ENCODE results near the gene ANTXR2. TPM values are rescaled to one million over a fixed set of nuclear protein-coding genes. Genes with fewer than 3 reads are reported as not detected.

The ANTXR2 gene
- total RNA-seq, 4 donors from 2014 or later = 69.6 to 139 (median 118) TPM

GRCh38 chr4:79871961-79872360 is 201.1 kb downstream of the ANTXR2 start:
- WGBS, 2 donors = 40 to 45% methylated on average over 3 of the region's 3 CpGs
- TF ChIP-seq POLR2A (IDR thresholded peaks at IDR 0.05) (no peak), CTCF (IDR thresholded peaks at IDR 0.05) (no peak), EP300 (IDR thresholded peaks at IDR 0.05) (no peak)

GRCh38 chr4:79869597-79870237 is 203.3 kb downstream of the ANTXR2 start:
- DNase-seq (ENCODE audit: low spot score in 2 of 2) = no peak
- WGBS, 2 donors = 81 to 82% methylated on average over 4 of the region's 4 CpGs
- Histone ChIP-seq H3K27me3 (no peaks in the 10 kb centered on the region), H3K27ac (no peak overlapping the region), H3K36me3 (no peaks in the 10 kb centered on the region), H3K9me3 (no peaks in the 10 kb centered on the region), H3K4me1 (no peaks in the 10 kb centered on the region), H3K4me3 (no peak overlapping the region)
- no peak for TF ChIP-seq EP300 (IDR thresholded peaks at IDR 0.05)
- no peak for TF ChIP-seq POLR2A (IDR thresholded peaks at IDR 0.05)
- TF ChIP-seq CTCF (IDR thresholded peaks at IDR 0.05) = no peak

More at GRCh38 chr4:79871961-79872360, 201.1 kb downstream of the ANTXR2 start:
- no peaks in the 10 kb centered on the region for H3K27me3 ChIP-seq
- peaks cover 0 to 7% (median 0%) of the 10 kb centered on the region in 4 donors for H3K4me1 ChIP-seq
- no peak for DNase-seq (ENCODE audit: low spot score in 2 of 2)
- H3K36me3 ChIP-seq = no peaks in the 10 kb centered on the region
- no peak overlapping the region for H3K4me3 ChIP-seq
- no peak overlapping the region for H3K27ac ChIP-seq
- no peaks in the 10 kb centered on the region for H3K9me3 ChIP-seq

GRCh38 chr4:79865201-79865597 is 207.8 kb downstream of the ANTXR2 start:
- H3K27me3 ChIP-seq = no peaks in the 10 kb centered on the region
- no peaks in the 10 kb centered on the region for H3K36me3 ChIP-seq
- 28 to 41% methylated on average over 2 of the region's 2 CpGs for WGBS, 2 donors
- no peak overlapping the region for H3K27ac ChIP-seq
- H3K9me3 ChIP-seq = no peaks in the 10 kb centered on the region
- H3K4me3 ChIP-seq = no peak overlapping the region
- TF ChIP-seq CTCF (IDR thresholded peaks at IDR 0.05) (no peak), POLR2A (IDR thresholded peaks at IDR 0.05) (no peak), EP300 (IDR thresholded peaks at IDR 0.05) (no peak)
- no peak for DNase-seq (ENCODE audit: low spot score in 2 of 2)
- H3K4me1 ChIP-seq = no peaks in the 10 kb centered on the region

- TF ChIP-seq CTCF (IDR thresholded peaks at IDR 0.05) = no peak
- TF ChIP-seq EP300 (IDR thresholded peaks at IDR 0.05) = no peak
- TF ChIP-seq POLR2A (IDR thresholded peaks at IDR 0.05) = no peak
- 72 to 79% methylated on average over 3 of the region's 3 CpGs for WGBS, 2 donors
- Histone ChIP-seq H3K27ac (no peak overlapping the region), H3K4me1 (no peaks in the 10 kb centered on the region), H3K9me3 (no peaks in the 10 kb centered on the region), H3K36me3 (no peaks in the 10 kb centered on the region), H3K27me3 (no peaks in the 10 kb centered on the region), H3K4me3 (no peak overlapping the region)
- DNase-seq (ENCODE audit: low spot score in 2 of 2) = no peak
Observed at GRCh38 chr4:79864500-79865200, 208.4 kb downstream of the ANTXR2 start.

GRCh38 chr4:79863333-79863732 is 209.7 kb downstream of the ANTXR2 start:
- DNase-seq (ENCODE audit: low spot score in 2 of 2) = no peak
- no peak overlapping the region for H3K27ac ChIP-seq
- no peak for TF ChIP-seq CTCF (IDR thresholded peaks at IDR 0.05)
- TF ChIP-seq POLR2A (IDR thresholded peaks at IDR 0.05) = no peak
- TF ChIP-seq EP300 (IDR thresholded peaks at IDR 0.05) = no peak
- no peaks in the 10 kb centered on the region for H3K36me3 ChIP-seq
- no peaks in the 10 kb centered on the region for H3K4me1 ChIP-seq
- no peaks in the 10 kb centered on the region for H3K27me3 ChIP-seq
- H3K9me3 ChIP-seq = no peaks in the 10 kb centered on the region
- WGBS, 2 donors = 84 to 89% methylated on average over 3 of the region's 3 CpGs
- H3K4me3 ChIP-seq = no peak overlapping the region
